Skeletal muscle tissue (tissue), 4 donors: ENCODE measurements around the gene DEGS2. TPM values are rescaled to one million over a fixed set of nuclear protein-coding genes. Genes with fewer than 3 reads are reported as not detected.
"Not testable (repeated sequence)": the region's sequence is repeated elsewhere in the genome, so short reads cannot be mapped to it uniquely, and the experiment has no call there.

Source experiments
- H3K27ac ChIP-seq: one replicate; pipeline ENCODE4 v1.7.0; 2013; ENCODE audit warnings: mild to moderate bottlenecking, low read depth, low read length, inconsistent platforms
- H3K27me3 ChIP-seq, 3 donors: one replicate each; pipeline ENCODE4 v1.7.0; 2013; ENCODE audit warnings: low read length in 3 of 3; ENCODE audit not compliant: control insufficient read depth in 3 of 3, insufficient read depth in 3 of 3
- H3K36me3 ChIP-seq, 3 donors: one replicate each; pipeline ENCODE4 v1.7.0; 2013; ENCODE audit warnings: low read length in 3 of 3; ENCODE audit not compliant: control insufficient read depth in 3 of 3, insufficient read depth in 3 of 3
- H3K4me1 ChIP-seq, 3 donors: one replicate each; pipeline ENCODE4 v1.7.0; 2013; ENCODE audit warnings: low read length in 3 of 3, mild to moderate bottlenecking in 3 of 3; ENCODE audit not compliant: control insufficient read depth in 3 of 3, insufficient read depth in 3 of 3
- H3K4me3 ChIP-seq, 3 donors: one replicate each; pipeline ENCODE4 v1.7.0; 2013; ENCODE audit warnings: low read length in 3 of 3
- H3K9ac ChIP-seq, 3 donors: one replicate each; pipeline ENCODE4 v1.7.0; 2013; ENCODE audit warnings: low read length in 3 of 3, mild to moderate bottlenecking in 3 of 3, moderate library complexity in 2 of 3, low read depth in 1 of 3
- H3K9me3 ChIP-seq, 3 donors: one replicate each; pipeline ENCODE4 v1.7.0; 2013; ENCODE audit warnings: low read length in 3 of 3; ENCODE audit not compliant: control insufficient read depth in 3 of 3
- total RNA-seq: library from RNA; depleted of rRNA; stranded (reverse); fragments of >200 nt; gene quantifications from one replicate; pipeline ENCODE4 v1.2.3, GENCODE V29; 2014
- donor health status: Osteomylitis.

Gene DEGS2
- total RNA-seq, 1 donor from 2014 or later = 0.52 TPM

GRCh38 chr14:100181876-100182551 is 22.6 kb upstream of the DEGS2 start:
- H3K27me3 ChIP-seq, H3K27ac ChIP-seq, H3K4me1 ChIP-seq, H3K4me3 ChIP-seq, H3K9ac ChIP-seq, H3K36me3 ChIP-seq, H3K9me3 ChIP-seq: not testable (repeated sequence)

- H3K4me3 ChIP-seq, H3K27me3 ChIP-seq, H3K9ac ChIP-seq, H3K9me3 ChIP-seq, H3K36me3 ChIP-seq, H3K27ac ChIP-seq, H3K4me1 ChIP-seq: not testable (repeated sequence)
Observed at GRCh38 chr14:100180671-100181070, 21.2 kb upstream of the DEGS2 start.

DNA sequence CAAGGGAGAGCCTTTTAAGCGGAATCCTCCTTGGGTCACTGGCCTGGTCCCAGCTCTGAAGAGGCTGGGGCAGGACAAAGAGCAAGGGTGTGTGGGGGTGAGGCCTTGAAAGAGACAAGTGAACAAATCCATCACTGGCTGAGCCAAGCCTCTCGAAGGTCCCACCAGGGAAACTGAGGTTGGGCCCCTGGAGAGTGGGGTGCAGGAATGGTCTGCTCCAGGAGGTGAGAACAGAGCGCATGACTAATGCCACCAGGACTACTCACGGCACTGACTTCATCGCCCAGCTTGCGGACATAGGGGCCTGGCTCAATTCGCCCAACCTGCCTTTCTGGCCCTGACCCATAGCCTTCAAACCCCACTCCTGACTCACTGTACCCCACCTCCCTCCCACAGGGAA is 19.2 kb upstream of the DEGS2 start:
- Histone ChIP-seq H3K27me3 (peaks cover 0 to 5% (median 4%) of the 10 kb centered on the region in 3 donors), H3K4me3 (no peak overlapping the region), H3K4me1 (no peaks in the 10 kb centered on the region), H3K9ac (peak overlapping the region in 1 of 3 donors; percentile 20), H3K27ac (no peak overlapping the region), H3K36me3 (no peaks in the 10 kb centered on the region), H3K9me3 (no peaks in the 10 kb centered on the region)

GRCh38 chr14:100176811-100177327 is 17.4 kb upstream of the DEGS2 start:
- Histone ChIP-seq H3K9me3 (no peaks in the 10 kb centered on the region), H3K4me1 (no peaks in the 10 kb centered on the region), H3K36me3 (no peaks in the 10 kb centered on the region), H3K27me3 (peaks cover 7 to 10% (median 10%) of the 10 kb centered on the region in 3 donors), H3K4me3 (no peak overlapping the region), H3K27ac (no peak overlapping the region), H3K9ac (no peak overlapping the region)

DNA sequence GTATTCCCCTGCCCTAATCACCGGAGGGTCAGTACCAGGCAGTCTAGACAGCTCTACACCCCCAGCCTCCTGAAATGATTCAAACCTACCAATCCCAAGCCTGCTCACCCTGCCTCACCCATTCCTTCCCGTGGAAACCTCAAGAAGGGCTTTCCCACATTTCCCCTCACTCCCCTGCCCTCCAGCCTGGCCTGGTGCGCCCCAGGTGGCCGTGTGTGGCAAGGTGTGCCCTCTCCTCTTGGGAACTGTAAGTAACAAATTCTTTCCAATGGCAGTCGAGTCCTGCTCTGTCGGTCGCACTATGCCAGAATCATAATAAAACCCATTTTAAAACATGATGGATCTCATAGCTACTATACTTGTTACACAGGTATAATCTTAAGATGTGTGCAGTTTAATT is 13.9 kb upstream of the DEGS2 start:
- Histone ChIP-seq H3K36me3 (no peaks in the 10 kb centered on the region), H3K27ac (no peak overlapping the region), H3K9me3 (no peaks in the 10 kb centered on the region), H3K4me1 (no peaks in the 10 kb centered on the region), H3K4me3 (no peak overlapping the region), H3K9ac (no peak overlapping the region), H3K27me3 (peaks cover 10 to 16% (median 13%) of the 10 kb centered on the region in 3 donors)

DNA sequence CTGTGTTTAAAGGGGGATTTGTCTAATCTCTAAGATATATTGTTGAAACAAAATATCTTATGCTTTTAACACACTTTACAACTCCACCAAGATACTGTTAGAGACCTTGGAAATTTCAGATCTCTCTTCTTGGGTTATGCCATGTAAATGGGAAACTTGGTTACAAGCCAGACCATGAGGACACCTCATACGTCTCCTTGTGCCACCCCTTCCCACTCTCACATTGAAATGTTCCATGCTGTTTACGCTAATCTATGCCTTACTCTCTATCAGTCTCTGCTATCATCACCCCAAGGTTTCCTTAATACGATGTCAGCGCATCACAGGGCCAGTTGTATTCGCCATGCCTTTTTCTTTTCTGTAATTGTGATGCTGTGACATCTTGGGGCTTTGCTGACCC is 13.4 kb upstream of the DEGS2 start:
- H3K9me3 ChIP-seq = no peaks in the 10 kb centered on the region
- no peak overlapping the region for H3K27ac ChIP-seq
- no peaks in the 10 kb centered on the region for H3K4me1 ChIP-seq
- no peaks in the 10 kb centered on the region for H3K36me3 ChIP-seq
- no peak overlapping the region for H3K4me3 ChIP-seq
- peaks cover 10 to 16% (median 13%) of the 10 kb centered on the region in 3 donors for H3K27me3 ChIP-seq
- no peak overlapping the region for H3K9ac ChIP-seq

GRCh38 chr14:100170880-100171279 is 11.4 kb upstream of the DEGS2 start:
- H3K9me3 ChIP-seq = no peaks in the 10 kb centered on the region
- peaks cover 10 to 20% (median 17%) of the 10 kb centered on the region in 3 donors for H3K27me3 ChIP-seq

DNA sequence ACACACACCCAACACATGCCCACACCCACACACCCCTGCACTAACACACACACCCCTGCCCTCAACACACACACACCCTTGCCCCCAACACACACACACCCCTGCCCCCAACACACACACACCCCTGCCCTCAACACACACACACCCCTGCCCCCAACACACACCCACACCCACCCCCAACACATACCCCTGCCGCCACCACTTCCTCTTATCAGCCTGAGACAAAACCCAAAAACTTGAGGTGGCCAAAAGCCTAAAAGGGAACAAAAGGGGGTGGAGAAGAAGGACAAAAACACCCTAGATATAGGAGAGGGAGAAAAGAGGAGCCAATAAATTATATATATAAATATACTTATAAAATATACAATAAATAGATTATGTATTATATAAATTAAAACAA is 9.1 kb upstream of the DEGS2 start:
- Histone ChIP-seq H3K4me3 (no peak overlapping the region), H3K9me3 (no peaks in the 10 kb centered on the region), H3K36me3 (no peaks in the 10 kb centered on the region), H3K9ac (no peak overlapping the region), H3K27me3 (peaks cover 4 to 20% (median 14%) of the 10 kb centered on the region in 3 donors), H3K4me1 (peaks cover 0 to 4% (median 0%) of the 10 kb centered on the region in 3 donors), H3K27ac (no peak overlapping the region)

More at GRCh38 chr14:100170880-100171279, 11.4 kb upstream of the DEGS2 start:
- Histone ChIP-seq H3K4me3 (no peak overlapping the region), H3K4me1 (peaks cover 0 to 4% (median 0%) of the 10 kb centered on the region in 3 donors), H3K36me3 (no peaks in the 10 kb centered on the region), H3K27ac (no peak overlapping the region), H3K9ac (no peak overlapping the region)

DNA sequence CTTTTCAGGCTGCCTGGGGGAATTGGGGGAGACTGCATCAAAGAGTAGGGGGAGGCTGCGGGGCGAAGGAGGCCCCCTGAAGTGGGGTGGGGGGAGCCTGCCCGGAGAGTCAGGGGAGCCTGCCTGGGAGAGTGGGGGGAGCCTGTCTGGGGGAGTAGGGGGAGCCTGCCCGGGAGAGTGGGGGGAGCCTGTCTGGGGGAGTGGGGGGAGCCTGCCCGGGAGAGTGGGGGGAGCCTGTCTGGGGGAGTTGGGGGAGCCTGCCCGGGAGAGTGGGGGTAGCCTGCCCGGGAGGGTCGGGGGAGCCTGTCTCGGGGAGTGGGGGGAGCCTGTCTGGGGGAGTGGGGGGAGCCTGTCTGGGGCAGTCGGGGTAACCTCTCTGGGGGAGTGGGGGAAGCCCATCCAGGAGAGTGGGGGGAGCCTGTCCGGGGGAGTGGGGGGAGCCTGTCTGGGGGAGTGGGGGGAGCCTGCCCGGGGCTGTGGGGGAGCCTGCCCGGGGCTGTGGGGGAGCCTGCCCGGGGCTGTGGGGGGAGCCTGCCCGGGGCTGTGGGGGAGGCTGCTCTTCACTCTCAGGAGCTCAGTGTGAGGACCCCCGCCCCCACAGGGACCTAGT is 6.5 kb upstream of the DEGS2 start:
- Histone ChIP-seq H3K36me3 (no peaks in the 10 kb centered on the region), H3K4me3 (no peak overlapping the region), H3K9me3 (no peaks in the 10 kb centered on the region), H3K27ac (no peak overlapping the region), H3K9ac (no peak overlapping the region), H3K27me3 (peaks cover 1 to 12% (median 8%) of the 10 kb centered on the region in 3 donors), H3K4me1 (peaks cover 0 to 4% (median 0%) of the 10 kb centered on the region in 3 donors)

- peaks cover 0 to 4% (median 0%) of the 10 kb centered on the region in 3 donors for H3K4me1 ChIP-seq
- H3K4me3 ChIP-seq = no peak overlapping the region
- H3K27me3 ChIP-seq = peaks cover 7 to 13% (median 9%) of the 10 kb centered on the region in 3 donors
- H3K9me3 ChIP-seq = peaks cover 0 to 3% (median 0%) of the 10 kb centered on the region in 3 donors
- no peaks in the 10 kb centered on the region for H3K36me3 ChIP-seq
- no peak overlapping the region for H3K9ac ChIP-seq
- no peak overlapping the region for H3K27ac ChIP-seq
Observed at GRCh38 chr14:100165376-100165775, 5.9 kb upstream of the DEGS2 start.
